GM19193 (cell line): ENCODE data around the gene CCDC80.

Experiments used
- POLR2A ChIP-seq: IDR thresholded peaks from 4 replicates; pipeline ENCODE4 v1.6.1; 2011; ENCODE audit not compliant: insufficient read depth, insufficient read length; ENCODE audit errors: extremely low read depth

Gene CCDC80

DNA sequence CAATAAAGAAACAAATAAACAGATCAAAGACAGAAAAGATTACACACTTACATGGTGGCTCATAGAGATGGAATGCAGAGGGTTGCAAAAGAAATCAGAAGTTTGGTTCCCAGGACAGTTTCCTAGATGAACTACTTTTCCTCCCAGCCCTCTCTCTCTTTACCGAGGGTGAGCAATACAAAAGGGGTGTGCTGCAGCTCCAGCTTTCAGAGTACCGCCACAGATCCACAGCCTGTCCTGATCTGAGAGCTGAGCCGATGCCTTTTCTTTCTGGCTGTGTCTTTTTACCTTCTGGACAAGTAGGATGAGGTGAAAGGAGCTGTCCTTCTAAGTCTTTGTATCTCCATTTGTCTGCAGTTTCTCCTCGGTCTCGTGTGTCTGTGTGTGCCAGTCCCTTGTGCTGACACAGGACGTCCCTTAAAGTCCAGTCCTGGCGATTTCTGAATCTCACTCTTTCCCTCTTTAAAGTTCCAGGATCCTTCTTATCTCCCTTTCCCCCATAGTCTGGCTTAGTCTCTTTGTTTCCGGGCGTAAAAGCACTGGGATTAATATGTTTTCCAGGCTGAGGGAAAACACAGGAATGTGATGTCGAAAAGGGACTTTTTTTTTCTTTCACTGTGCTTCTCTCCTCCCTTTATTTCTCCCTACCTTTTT is 540 bp downstream of the CCDC80 start:
- TF ChIP-seq POLR2A = no peak

DNA sequence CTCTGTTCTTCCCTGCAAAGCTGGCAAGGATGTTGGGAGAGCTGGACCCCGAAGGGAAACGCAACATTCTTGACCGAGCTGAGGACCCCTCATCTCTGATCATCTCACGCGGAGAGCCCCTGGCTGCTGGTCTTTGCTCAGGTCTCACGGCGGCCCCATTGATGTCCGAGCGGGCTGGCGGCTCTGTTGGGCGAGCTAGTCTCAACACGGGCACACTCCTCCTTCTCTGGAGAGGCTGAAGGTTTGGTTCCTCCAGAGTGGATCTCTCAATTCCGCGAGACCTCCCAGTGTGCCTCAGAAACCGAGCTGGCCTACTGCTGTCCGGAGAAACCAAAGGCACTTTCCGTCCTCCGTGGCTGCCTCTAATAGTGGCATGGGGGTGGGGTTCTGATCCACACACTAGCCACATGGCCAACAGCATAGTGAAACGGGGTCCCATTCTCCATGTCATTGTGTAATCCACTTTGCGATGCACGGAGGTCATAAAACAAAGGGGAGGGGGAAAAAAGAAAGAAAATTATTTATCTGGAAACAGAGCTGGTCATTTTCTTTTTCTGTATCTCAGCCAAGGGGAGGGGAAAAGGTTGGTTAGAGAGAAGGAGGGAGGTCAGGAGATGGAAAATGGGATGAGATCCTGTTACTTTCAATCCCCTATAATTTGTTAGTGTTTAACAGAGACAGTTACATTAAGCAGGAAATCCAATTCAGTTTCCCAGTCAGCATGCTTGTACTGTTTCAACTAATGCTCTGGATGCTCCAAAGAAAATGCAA is 1.3 kb downstream of the CCDC80 start:
- no peak for TF ChIP-seq POLR2A

DNA sequence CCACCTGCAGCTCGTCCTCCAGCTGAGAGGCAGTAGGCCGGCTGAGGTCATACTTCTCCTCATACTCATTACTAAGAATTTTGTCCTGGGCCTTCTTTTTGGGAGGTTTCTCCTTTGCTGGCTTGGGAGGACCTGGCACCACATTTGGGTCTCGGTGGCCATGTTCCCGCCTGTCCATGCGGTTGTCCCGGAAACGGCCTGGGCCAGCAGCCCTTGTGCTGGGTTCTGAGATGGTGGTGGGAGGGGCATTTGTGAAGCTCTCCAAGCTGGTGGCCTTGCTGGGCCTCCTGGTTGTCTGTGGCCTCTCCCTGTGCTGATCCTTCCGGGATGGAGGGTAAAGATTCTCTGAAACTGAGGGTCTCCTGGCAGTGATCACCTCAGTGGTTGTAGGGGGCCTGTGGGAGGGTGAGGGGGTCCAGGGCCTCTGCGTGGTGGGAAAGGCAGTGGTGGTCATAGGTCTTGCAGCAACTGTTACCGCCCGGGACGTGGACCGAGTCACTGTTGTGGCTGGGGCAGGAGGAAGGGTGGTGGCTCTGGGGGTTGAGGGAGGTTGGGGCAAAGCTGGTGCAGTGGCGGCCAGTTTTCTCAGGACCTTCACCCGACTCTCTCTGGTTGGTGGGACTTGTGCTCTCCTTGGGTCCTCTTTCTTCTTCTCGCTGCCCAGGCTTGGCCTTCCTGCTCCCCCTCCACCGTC is 2.5 kb downstream of the CCDC80 start:
- TF ChIP-seq POLR2A = no peak

DNA sequence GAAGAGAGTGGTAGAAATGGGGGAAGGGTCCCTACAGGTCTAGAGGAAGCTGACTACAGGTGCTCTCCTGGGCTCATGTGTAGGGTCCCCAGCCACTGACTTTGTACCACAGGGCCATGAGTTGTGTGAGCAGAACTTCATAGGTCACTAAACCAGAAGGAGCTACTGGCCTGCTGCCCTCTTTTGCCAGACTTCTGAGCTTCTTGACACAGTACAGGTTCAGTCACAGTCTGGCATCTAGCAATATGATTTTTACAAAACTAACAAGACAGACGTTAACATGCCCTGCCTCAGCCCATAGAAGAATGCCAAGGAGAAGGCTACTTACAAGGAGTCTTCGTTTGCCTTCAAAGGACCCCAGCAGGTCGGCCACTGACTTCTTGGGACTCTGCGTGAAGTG is 3.2 kb downstream of the CCDC80 start:
- TF ChIP-seq POLR2A = no peak

DNA sequence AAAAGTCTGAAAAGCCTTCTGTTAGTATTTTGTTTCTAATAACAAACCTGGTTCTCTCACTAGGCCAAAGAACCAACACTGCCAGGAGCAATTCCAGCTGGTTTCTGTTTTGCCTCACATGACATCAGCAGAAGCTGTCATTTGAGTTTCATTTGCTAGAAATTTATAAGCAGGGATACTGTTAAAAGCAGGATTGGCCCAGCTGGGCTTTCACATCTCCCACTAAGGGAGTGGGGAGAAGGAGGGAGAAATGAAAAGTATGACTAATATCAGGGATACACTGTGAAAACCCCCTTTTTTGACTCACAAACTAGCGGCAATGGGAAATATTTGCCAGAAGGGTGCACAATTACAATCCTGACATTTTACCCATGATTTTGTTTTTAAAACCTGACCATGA is 5.3 kb downstream of the CCDC80 start:
- no peak for TF ChIP-seq POLR2A

DNA sequence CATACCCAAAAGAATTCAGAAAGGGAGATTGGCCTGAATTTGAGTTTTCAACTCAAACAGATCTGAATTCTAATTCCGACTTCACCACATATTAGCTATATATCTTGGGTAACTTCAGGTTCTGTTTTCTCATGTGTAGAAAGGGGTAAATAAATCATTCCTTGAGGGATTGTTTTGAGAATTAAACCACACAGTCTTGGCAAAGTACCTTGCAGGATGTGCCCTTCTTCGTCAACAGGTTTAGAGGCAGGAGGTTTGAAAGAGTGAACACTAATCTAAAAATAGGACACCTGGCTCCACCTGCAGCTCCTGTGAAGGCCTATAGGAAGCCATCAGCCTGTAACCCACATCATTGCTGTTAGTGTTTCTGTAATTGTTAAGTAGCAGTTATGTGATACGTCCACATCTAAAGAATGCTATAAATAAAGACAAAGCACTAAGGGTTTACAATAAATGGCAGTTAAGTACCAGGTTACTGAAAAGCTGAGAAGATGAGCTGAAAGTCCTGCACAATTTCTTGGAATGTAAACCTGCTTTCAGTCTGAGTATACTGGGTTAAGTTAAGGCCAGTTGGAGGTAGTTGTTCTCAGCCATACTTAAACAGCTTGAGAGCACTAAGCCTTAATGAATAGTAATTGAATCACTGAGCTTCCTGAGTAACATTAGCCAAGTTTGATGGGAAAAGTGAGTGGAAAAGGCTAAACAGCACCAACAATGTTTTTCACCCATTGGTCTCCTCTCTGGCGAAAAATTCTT is 6.0 kb downstream of the CCDC80 start:
- TF ChIP-seq POLR2A = no peak

DNA sequence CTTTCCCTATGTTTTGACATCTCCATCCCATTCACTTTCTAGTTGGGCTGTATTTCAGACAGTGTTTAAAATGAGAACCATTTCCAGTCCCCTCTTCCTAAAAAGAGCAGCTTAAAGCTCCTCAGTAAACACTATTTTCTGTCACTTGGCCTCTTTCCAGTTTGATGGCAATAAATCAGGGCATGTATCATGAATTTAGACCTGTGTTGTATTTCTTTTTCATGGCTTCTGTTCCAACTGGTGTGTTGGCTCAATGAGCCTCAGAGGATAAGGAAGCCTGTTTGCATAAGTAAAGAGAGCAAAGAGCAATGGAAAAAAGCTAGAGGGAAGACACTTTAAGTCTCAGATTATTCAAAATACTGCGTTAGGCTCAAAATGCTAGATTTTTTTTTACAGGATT is 7.2 kb downstream of the CCDC80 start:
- TF ChIP-seq POLR2A = no peak

DNA sequence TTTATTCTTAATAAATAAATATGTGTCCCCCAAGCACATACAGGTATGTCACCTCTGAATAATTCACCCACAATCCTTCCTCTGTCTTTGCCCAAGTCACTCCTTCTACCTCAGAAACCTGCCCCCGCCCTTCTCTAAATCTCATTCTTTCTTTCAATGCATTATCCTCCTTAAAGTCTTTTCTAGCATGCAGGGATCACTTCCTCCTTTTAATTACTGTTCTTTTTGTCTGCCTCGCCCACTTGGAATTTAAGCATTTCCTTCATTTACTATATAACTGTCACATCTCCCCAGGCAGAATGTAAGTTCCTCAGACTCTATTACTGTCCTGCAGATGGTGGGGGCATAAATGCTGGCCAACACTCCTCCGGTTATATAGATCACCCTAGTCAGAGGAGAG is 7.8 kb downstream of the CCDC80 start:
- no peak for TF ChIP-seq POLR2A

DNA sequence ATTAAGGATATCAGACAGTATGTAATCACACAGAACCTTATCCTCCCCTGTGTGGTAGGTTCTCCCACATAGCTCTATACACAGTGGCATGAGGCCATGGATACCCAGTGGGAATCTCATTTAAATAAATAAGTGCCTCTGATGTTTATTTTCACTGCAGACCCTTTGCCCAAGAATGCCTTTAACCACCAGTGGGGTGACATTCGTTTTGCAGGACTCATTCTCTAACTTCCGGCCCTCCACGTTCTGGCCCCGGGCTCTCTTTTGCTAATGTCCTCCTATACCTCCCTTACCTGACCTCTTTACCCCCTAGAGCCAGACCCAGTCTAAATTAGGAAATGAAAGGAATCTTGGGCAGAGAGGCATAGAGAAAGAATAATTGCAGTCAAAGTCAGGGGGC is 8.3 kb downstream of the CCDC80 start:
- no peak for TF ChIP-seq POLR2A

DNA sequence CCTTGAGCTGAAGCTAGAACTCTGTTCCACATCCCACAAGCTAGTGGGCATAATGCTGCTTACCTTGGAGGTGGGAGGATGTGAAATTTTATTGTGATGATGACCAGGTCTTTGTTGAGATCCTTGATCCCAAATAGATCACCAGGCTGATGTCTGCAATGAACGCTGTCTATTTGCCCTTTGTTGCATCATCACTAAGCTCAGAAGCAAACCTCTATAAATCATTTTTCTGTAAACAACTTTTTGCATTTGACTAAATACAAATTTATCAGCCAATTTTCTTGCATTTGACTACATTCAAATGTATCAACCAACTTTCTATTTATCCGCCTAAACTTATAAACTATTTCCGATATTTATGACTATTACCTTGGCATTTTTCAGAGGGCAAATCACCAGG is 9.7 kb downstream of the CCDC80 start:
- no peak for TF ChIP-seq POLR2A

DNA sequence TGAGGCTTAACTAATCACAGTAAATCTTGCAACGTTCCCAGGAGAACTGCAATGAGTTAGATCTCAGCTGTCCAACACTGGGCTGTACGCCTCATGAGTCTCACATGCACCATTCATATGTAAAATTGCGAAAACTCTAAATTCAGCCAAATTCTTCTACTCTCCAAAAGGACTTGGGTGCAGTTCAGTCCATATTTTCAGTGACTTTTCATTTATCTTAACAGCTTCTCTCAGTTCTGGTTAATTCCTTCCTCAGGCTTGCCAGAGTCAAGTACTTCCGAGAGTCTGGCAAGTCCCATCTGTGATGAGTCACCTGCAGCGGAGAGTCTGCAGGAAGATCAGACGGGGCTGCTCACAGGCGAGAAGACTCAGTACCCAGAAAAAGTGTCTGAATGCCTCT is 11.5 kb downstream of the CCDC80 start:
- no peak for TF ChIP-seq POLR2A

DNA sequence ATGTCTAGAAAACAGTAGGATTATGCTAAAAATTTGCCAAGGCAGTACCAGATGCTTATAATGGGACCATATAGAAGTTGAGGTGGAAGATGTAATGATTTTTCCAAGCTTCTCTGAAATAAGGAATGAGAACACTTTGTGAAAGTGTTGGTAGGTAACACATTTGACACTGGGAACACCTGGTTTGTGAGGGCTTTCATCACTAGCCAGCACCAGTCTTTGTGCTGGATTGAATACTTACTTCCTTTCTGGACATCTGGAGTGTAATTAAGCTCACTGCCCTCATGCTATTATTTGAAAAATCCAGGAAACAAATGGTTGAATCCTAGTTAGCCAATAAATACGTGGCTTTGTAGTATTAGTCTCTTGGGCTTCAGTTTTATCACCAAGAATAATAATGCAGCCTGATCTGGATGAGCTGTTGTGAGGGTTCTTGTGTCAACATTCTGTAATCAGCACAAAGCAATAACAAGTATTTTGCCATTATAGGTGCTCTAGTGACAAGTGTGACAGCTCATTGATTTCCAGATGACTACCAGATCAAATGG is 12.9 kb downstream of the CCDC80 start:
- no peak for TF ChIP-seq POLR2A

DNA sequence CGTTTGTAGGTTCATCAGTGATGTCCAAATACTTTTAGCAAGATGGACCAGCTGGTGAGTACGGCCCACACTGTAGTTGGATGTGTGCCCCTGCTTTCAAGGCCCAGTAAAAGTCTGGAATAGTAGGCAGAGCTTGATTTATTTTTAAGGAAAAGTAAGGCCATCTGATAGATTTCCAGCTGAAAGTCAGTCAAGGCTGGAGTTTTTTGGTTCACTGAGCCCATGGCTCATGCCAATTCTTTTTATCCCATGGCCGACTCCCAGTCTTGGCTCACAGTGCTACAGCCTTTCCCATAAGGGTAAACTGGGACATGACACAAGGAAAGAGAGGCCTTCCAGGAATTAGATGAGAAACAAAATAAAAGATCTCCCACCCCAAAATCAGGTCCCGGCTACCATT is 13.5 kb downstream of the CCDC80 start:
- no peak for TF ChIP-seq POLR2A

DNA sequence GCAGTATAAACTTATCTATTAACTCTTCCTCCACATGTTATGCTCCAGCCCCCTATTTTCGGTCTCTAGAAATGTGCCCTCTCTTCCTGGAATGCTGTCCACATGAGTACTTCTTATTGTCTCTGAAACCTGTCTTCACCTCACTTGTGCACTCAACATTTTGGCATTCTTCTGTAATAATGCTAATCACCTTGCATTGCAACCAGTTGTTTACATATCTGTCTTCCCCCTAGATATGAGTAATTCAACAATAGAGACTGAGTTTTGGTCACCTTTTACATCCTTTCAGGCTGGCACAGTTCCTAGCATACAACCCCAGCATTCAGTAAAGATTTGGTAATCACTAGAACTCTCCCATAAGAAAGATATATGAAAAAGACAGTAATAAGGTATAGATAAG is 17.2 kb downstream of the CCDC80 start:
- no peak for TF ChIP-seq POLR2A

DNA sequence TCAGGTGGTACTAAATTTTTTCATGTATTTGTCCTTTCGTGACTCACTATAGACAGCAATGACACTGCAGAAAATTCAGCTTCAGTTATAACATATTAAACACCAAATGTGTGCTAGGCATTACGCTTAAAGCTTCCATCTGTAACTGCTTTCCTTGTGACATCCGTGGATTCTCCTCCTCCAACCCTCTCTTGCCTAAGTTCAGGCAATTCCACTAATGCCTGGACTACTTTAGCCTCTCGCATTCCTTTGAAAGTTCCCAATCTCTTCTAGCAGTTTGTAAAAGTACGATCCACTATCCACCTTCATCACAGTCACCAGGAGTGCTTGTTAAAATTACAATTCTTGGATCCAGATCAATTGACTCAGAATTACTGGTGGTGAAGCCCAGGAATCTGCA is 17.7 kb downstream of the CCDC80 start:
- no peak for TF ChIP-seq POLR2A

DNA sequence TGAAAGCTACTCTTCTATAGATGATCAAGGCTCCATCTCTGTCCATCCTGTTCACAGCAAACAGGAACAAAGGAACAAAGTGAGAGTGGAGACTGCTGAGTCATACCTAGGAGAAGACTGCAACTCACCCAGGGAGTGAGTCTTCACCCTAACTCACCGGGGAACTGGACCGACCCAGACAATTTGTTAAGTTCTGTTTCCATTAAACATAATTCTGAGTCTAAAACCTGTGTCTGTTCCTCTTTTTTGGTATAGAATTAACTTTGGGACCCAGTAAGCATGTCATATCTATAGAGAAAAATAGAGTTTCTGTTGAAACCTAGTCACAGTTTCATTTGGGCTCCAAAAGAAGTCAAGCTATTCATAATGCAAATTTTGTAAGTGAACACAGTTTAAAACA is 21.6 kb downstream of the CCDC80 start:
- TF ChIP-seq POLR2A = no peak

DNA sequence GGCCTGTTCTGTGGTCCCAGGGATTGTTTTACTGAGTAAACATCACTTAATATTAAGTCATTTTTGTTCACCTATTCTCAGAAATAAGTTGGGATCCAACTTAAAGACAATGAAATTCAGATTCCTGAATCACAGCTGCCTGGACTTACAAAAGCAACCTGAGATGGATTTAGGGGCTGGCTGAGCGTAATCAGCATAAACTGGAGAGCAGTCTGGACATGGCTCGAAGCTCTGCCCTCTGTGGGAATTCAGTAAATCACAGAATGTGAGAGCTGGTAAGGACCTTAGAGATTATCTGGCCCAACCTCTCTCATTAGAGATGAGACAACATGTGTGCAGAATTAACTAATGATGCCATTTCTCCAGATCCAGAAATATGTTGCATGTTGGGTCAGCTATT is 23.7 kb downstream of the CCDC80 start:
- TF ChIP-seq POLR2A = no peak
